ENCODE results near the gene BMPR1B. TPM values are rescaled to one million over a fixed set of nuclear protein-coding genes. Genes with fewer than 3 reads are reported as not detected.
A peak's percentile ranks its signal among the peaks of the same experiment; 100 is the strongest.

Gene BMPR1B
- total and polyA plus RNA-seq, 9 donors: 6.6 to 21.1 (median 11.7) TPM

DNA sequence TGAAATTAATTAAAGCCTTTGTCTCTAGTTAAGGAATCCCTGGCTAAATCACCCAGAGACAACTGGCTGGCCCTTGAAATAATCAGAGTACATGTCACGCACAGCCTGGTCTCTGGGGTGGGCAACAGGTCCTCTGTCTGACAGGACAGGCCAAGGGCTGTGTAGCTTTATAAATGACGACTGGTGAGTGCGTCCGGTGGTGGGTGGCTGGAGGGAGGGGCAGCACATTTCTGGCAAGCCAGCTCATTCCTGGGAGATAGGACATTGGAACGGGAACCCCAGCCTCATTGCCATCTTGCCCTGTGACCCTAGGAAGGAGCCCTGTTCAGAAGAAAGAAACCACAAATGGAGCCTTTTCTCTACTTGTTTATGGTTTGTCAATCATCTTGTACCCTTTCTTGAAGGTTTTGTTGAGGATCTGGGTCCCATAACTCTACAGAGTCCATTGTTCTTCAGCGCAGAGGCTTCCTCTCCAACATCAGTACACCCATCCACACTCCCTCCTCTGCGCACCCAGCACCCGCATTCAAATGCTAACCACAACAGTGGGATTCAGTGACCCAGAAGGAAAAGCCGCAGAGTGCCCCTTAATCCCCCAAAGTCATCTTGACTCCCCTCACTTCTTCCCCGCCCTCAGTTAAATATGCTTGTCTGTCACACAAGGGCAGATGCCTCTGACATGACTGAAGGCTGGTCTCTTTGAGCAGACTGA lies 422.9 kb downstream of the BMPR1B start:
- WGBS (ENCODE audit: insufficient coverage): 73% methylated on average over 7 of the region's 10 CpGs
- no peaks in the 10 kb centered on the region for H3K4me1 ChIP-seq (ENCODE audit: control insufficient read depth, insufficient read depth, low read length)

GRCh38 chr4:95181243-95181995 lies 423.7 kb downstream of the BMPR1B start:
- Histone ChIP-seq H3K36me3 (ENCODE audit: control insufficient read depth, insufficient read depth, low read length) (no peaks in the 10 kb centered on the region), H3K27ac (ENCODE audit: low read length) (no peak overlapping the region), H3K4me1 (ENCODE audit: control insufficient read depth, insufficient read depth, low read length) (no peaks in the 10 kb centered on the region), H3K27me3 (ENCODE audit: control insufficient read depth, insufficient read depth, low read length) (no peaks in the 10 kb centered on the region), H3K4me3 (ENCODE audit: low read length) (no peak overlapping the region), H3K9me3 (replicated peaks; ENCODE audit: control insufficient read depth, low read depth, low read length) (no peaks in the 10 kb centered on the region)
- 40% methylated on average over 14 of the region's 18 CpGs for WGBS (ENCODE audit: insufficient coverage)
- DNase-seq: no peak

More for the DNA sequence above, 422.9 kb downstream of the BMPR1B start:
- no peaks in the 10 kb centered on the region for H3K9me3 ChIP-seq (replicated peaks; ENCODE audit: control insufficient read depth, low read depth, low read length)
- no peak overlapping the region for H3K4me3 ChIP-seq (ENCODE audit: low read length)
- no peaks in the 10 kb centered on the region for H3K36me3 ChIP-seq (ENCODE audit: control insufficient read depth, insufficient read depth, low read length)
- H3K27me3 ChIP-seq (ENCODE audit: control insufficient read depth, insufficient read depth, low read length): no peaks in the 10 kb centered on the region
- no peak for DNase-seq
- no peak overlapping the region for H3K27ac ChIP-seq (ENCODE audit: low read length)

- no peaks in the 10 kb centered on the region for H3K27me3 ChIP-seq (ENCODE audit: control insufficient read depth, insufficient read depth, low read length)
- no peak overlapping the region for H3K27ac ChIP-seq (ENCODE audit: low read length)
- no peak for DNase-seq
- no CpG with 5 or more reads among the region's 2 CpGs for WGBS (ENCODE audit: insufficient coverage)
- H3K4me3 ChIP-seq (ENCODE audit: low read length): no peak overlapping the region
- H3K4me1 ChIP-seq (ENCODE audit: control insufficient read depth, insufficient read depth, low read length): no peaks in the 10 kb centered on the region
- no peaks in the 10 kb centered on the region for H3K9me3 ChIP-seq (replicated peaks; ENCODE audit: control insufficient read depth, low read depth, low read length)
- H3K36me3 ChIP-seq (ENCODE audit: control insufficient read depth, insufficient read depth, low read length): no peaks in the 10 kb centered on the region
Measured at GRCh38 chr4:95181996-95182306, 424.2 kb downstream of the BMPR1B start.

GRCh38 chr4:95183656-95184408 lies 426.1 kb downstream of the BMPR1B start:
- no peak overlapping the region for H3K27ac ChIP-seq (ENCODE audit: low read length)
- no peak for DNase-seq
- no peaks in the 10 kb centered on the region for H3K4me1 ChIP-seq (ENCODE audit: control insufficient read depth, insufficient read depth, low read length)
- H3K36me3 ChIP-seq (ENCODE audit: control insufficient read depth, insufficient read depth, low read length): no peaks in the 10 kb centered on the region
- no peaks in the 10 kb centered on the region for H3K9me3 ChIP-seq (replicated peaks; ENCODE audit: control insufficient read depth, low read depth, low read length)
- WGBS (ENCODE audit: insufficient coverage): no CpG with 5 or more reads among the region's 5 CpGs
- no peaks in the 10 kb centered on the region for H3K27me3 ChIP-seq (ENCODE audit: control insufficient read depth, insufficient read depth, low read length)
- no peak overlapping the region for H3K4me3 ChIP-seq (ENCODE audit: low read length)

- Histone ChIP-seq H3K4me1 (ENCODE audit: control insufficient read depth, insufficient read depth, low read length) (no peaks in the 10 kb centered on the region), H3K4me3 (ENCODE audit: low read length) (no peak overlapping the region), H3K9me3 (replicated peaks; ENCODE audit: control insufficient read depth, low read depth, low read length) (no peaks in the 10 kb centered on the region), H3K27ac (ENCODE audit: low read length) (no peak overlapping the region), H3K27me3 (ENCODE audit: control insufficient read depth, insufficient read depth, low read length) (no peaks in the 10 kb centered on the region), H3K36me3 (ENCODE audit: control insufficient read depth, insufficient read depth, low read length) (no peaks in the 10 kb centered on the region)
- 77% methylated on average over 3 of the region's 8 CpGs for WGBS (ENCODE audit: insufficient coverage)
- DNase-seq: no peak
Measured at GRCh38 chr4:95186666-95187065, 428.9 kb downstream of the BMPR1B start.

DNA sequence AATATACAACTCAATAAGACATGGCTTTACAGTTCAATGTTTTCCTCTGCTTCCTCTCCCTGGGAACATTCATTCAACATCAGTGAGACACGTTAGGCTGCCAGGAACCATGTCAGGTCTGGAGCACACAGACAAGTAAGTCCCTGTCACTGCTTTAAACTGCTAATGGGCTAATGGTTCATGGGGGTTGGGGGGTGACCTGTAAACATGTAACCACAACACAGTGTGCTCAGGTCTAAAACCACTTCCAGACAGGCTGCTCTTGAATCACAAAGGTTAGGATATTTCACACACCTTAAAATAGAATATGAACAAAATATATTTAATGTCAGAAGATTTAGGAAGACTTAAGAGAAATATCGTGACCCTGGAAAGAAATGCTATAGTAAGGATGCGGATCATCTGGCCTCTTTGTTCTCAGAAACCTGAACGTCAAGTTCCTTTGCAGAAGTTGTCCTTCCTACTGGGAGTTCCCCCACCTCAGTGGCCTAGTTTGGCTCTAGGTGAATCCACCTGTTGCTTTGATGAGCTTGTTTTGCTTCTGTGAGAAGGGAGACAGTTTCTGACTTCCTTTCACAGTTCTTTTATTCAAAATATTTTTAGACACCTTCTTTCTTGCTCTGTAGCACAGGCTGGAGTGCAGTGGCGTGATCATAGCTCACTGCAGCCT lies 431.1 kb downstream of the BMPR1B start:
- Histone ChIP-seq H3K27ac (ENCODE audit: low read length) (no peak overlapping the region), H3K4me1 (ENCODE audit: control insufficient read depth, insufficient read depth, low read length) (peaks cover 8% of the 10 kb centered on the region), H3K9me3 (replicated peaks; ENCODE audit: control insufficient read depth, low read depth, low read length) (no peaks in the 10 kb centered on the region), H3K27me3 (ENCODE audit: control insufficient read depth, insufficient read depth, low read length) (no peaks in the 10 kb centered on the region), H3K36me3 (ENCODE audit: control insufficient read depth, insufficient read depth, low read length) (no peaks in the 10 kb centered on the region), H3K4me3 (ENCODE audit: low read length) (no peak overlapping the region)
- WGBS (ENCODE audit: insufficient coverage): 75% methylated on average over 2 of the region's 5 CpGs
- no peak for DNase-seq

GRCh38 chr4:95190751-95191436 lies 433.1 kb downstream of the BMPR1B start:
- Histone ChIP-seq H3K9me3 (replicated peaks; ENCODE audit: control insufficient read depth, low read depth, low read length) (no peaks in the 10 kb centered on the region), H3K27me3 (ENCODE audit: control insufficient read depth, insufficient read depth, low read length) (no peaks in the 10 kb centered on the region), H3K4me3 (ENCODE audit: low read length) (no peak overlapping the region), H3K4me1 (ENCODE audit: control insufficient read depth, insufficient read depth, low read length) (peaks cover 11% of the 10 kb centered on the region), H3K36me3 (ENCODE audit: control insufficient read depth, insufficient read depth, low read length) (no peaks in the 10 kb centered on the region), H3K27ac (ENCODE audit: low read length) (no peak overlapping the region)
- 0% methylated on average over 2 of the region's 9 CpGs for WGBS (ENCODE audit: insufficient coverage)
- DNase-seq: peak; percentile 51

GRCh38 chr4:95191537-95191936 lies 433.8 kb downstream of the BMPR1B start:
- no peak overlapping the region for H3K27ac ChIP-seq (ENCODE audit: low read length)
- 82% methylated on average over 3 of the region's 3 CpGs for WGBS (ENCODE audit: insufficient coverage)
- no peaks in the 10 kb centered on the region for H3K36me3 ChIP-seq (ENCODE audit: control insufficient read depth, insufficient read depth, low read length)
- no peak overlapping the region for H3K4me3 ChIP-seq (ENCODE audit: low read length)
- H3K9me3 ChIP-seq (replicated peaks; ENCODE audit: control insufficient read depth, low read depth, low read length): no peaks in the 10 kb centered on the region
- H3K27me3 ChIP-seq (ENCODE audit: control insufficient read depth, insufficient read depth, low read length): no peaks in the 10 kb centered on the region
- DNase-seq: no peak
- peaks cover 11% of the 10 kb centered on the region for H3K4me1 ChIP-seq (ENCODE audit: control insufficient read depth, insufficient read depth, low read length)

DNA sequence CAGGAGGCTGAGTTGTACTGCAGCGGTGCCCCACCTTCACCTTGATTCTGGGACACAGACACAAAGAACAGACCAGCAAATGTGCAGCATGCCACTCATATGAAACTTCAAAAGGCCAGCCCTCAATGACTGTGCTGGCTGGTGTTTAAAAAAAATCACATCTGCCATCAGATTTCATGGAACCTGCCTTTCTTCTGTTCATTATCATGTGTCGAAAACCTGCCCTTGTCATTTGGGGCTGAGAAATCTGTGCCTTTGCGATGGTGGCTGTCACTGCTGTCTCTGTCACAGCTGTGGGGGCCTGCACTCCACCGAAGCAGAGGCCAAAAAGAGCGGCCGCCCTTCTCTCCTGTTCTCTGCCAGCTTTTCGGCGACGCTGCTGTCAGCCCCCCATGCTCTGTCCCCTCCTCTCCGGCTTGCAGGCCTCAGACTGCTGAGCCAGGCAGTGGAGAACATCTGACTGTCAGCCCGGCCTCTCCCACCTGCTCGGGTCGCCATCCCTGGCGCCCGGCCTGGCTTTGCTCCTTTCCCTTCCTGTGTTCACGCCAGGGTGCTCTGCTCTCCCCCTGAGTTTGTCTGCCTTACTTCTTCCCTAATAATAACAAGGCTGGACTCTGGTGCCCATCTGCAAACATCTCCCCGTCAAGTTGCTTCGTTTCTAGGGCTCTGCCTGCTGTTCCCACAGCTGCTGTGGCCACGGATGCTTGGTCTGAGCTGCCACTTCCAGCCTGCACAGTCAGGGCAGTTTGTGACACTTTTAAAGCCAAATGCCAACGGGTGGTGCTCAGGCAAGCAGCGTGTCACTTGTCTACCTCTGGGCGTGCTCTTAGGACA lies 435.9 kb downstream of the BMPR1B start:
- H3K36me3 ChIP-seq (ENCODE audit: control insufficient read depth, insufficient read depth, low read length): no peaks in the 10 kb centered on the region
- peaks cover 11% of the 10 kb centered on the region for H3K4me1 ChIP-seq (ENCODE audit: control insufficient read depth, insufficient read depth, low read length)
- no peaks in the 10 kb centered on the region for H3K9me3 ChIP-seq (replicated peaks; ENCODE audit: control insufficient read depth, low read depth, low read length)
- WGBS (ENCODE audit: insufficient coverage): 41% methylated on average over 19 of the region's 22 CpGs
- peak; percentile 32 for DNase-seq
- H3K27me3 ChIP-seq (ENCODE audit: control insufficient read depth, insufficient read depth, low read length): no peaks in the 10 kb centered on the region
- H3K27ac ChIP-seq (ENCODE audit: low read length): no peak overlapping the region
- H3K4me3 ChIP-seq (ENCODE audit: low read length): no peak overlapping the region
